ENCODE measurements around the gene GAPDHS.

GAPDHS gene

GRCh38 chr19:35558400-35559280 is 25.4 kb downstream of the GAPDHS start:
- no peak for DNase-seq

GRCh38 chr19:35559281-35559659 is 26.0 kb downstream of the GAPDHS start:
- DNase-seq, result no peak

GRCh38 chr19:35559781-35560180 is 26.5 kb downstream of the GAPDHS start:
- DNase-seq, result no peak

- no peak for DNase-seq
Observed at GRCh38 chr19:35560271-35560670, 27.0 kb downstream of the GAPDHS start.

GRCh38 chr19:35560677-35561076 is 27.4 kb downstream of the GAPDHS start:
- no peak for DNase-seq

- DNase-seq, result no peak
Observed at GRCh38 chr19:35561436-35561835, 28.2 kb downstream of the GAPDHS start.

- no peak for DNase-seq
Observed at GRCh38 chr19:35562336-35562735, 29.1 kb downstream of the GAPDHS start.

- DNase-seq, result no peak
Observed at GRCh38 chr19:35562776-35563175, 29.5 kb downstream of the GAPDHS start.

GRCh38 chr19:35563207-35563829 is 30.1 kb downstream of the GAPDHS start, which contains the start of gene ATP4A:
TSS of gene ATP4A (minus strand) at chr19:35563658. CDS start at chr19:35563629, 29 bp downstream.
- no peak for DNase-seq

- no peak for DNase-seq
Observed at GRCh38 chr19:35565016-35565856, 32.0 kb downstream of the GAPDHS start.

GRCh38 chr19:35566738-35567137 is 33.5 kb downstream of the GAPDHS start:
- no peak for DNase-seq

- DNase-seq, result peak; percentile 17
Observed at GRCh38 chr19:35569281-35569781, 36.1 kb downstream of the GAPDHS start.

- no peak for DNase-seq
Observed at GRCh38 chr19:35571406-35571965, 38.2 kb downstream of the GAPDHS start.

- no peak for DNase-seq
Observed at GRCh38 chr19:35577918-35578317, 44.7 kb downstream of the GAPDHS start.

GRCh38 chr19:35578707-35579106 is 45.5 kb downstream of the GAPDHS start:
- no peak for DNase-seq

- no peak for DNase-seq
Observed at GRCh38 chr19:35582760-35583159, 49.5 kb downstream of the GAPDHS start.

GRCh38 chr19:35585848-35586247 is 52.6 kb downstream of the GAPDHS start, which contains the start of gene PMIS2:
TSS of gene PMIS2 (plus strand) at chr19:35586173. CDS start at chr19:35586260, 87 bp downstream.
- no peak for DNase-seq

GRCh38 chr19:35587321-35587720 is 54.1 kb downstream of the GAPDHS start:
- no peak for DNase-seq

- DNase-seq, result no peak
Observed at GRCh38 chr19:35590875-35591274, 57.6 kb downstream of the GAPDHS start.

GRCh38 chr19:35592226-35592625 is 59.0 kb downstream of the GAPDHS start:
- peak; percentile 42 for DNase-seq
